ENCODE data around the gene WDR54.

DNA sequence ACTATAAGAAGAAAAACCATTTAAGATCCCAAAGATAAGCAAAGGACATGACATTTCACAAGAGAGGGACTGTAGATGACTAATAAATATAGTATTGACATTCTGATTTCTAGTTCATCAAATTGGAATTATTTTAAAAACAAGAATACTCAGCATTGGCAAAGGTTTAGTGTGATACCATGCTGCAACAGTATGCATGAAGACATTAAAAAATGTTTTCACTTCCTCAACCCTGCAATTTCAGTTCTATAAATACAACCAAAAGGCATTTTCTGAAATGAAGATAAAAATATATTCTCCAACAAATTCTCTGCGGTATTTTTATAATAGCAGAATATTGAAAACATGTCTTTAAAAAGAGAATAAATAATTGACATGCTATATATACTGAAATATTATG, 2.2 kb upstream of the WDR54 start:
- TF ChIP-seq POLR2A (IDR thresholded peaks at IDR 0.05), result no peak
- TF ChIP-seq, protein P1, sequence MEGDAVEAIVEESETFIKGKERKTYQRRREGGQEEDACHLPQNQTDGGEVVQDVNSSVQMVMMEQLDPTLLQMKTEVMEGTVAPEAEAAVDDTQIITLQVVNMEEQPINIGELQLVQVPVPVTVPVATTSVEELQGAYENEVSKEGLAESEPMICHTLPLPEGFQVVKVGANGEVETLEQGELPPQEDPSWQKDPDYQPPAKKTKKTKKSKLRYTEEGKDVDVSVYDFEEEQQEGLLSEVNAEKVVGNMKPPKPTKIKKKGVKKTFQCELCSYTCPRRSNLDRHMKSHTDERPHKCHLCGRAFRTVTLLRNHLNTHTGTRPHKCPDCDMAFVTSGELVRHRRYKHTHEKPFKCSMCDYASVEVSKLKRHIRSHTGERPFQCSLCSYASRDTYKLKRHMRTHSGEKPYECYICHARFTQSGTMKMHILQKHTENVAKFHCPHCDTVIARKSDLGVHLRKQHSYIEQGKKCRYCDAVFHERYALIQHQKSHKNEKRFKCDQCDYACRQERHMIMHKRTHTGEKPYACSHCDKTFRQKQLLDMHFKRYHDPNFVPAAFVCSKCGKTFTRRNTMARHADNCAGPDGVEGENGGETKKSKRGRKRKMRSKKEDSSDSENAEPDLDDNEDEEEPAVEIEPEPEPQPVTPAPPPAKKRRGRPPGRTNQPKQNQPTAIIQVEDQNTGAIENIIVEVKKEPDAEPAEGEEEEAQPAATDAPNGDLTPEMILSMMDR (IDR thresholded peaks at IDR 0.05), result no peak
- TF ChIP-seq POLR2AphosphoS5 (IDR thresholded peaks at IDR 0.05), result no peak

All from prostate gland (tissue), 2 donors.